SK-N-SH (cell line): Measurements from ENCODE around the gene CR1L.

Experiments used
- CTCF ChIP-seq: fragments of 200-600 bp; sonication (generic); IDR thresholded peaks from 2 replicates; pipeline ENCODE4 v1.6.1; 2017; ENCODE audit warnings: antibody characterized with exemption, mild to moderate bottlenecking, moderate library complexity
- EP300 ChIP-seq, 2 experiments: IDR thresholded peaks; 2 replicates each; pipeline versions ENCODE4 v1.4.0 to v1.6.1; 2012; ENCODE audit warnings: borderline replicate concordance in 1 of 2, low read depth in 1 of 2, low read length in 1 of 2
- REST ChIP-seq: IDR thresholded peaks from 2 replicates; pipeline ENCODE4 v1.6.1; 2012; ENCODE audit warnings: mild to moderate bottlenecking, low read depth, low read length, moderate library complexity

- TF ChIP-seq EP300 (IDR thresholded peaks at IDR 0.05; ENCODE audit: borderline replicate concordance in 1 of 2, low read depth in 1 of 2, low read length in 1 of 2) (no peak), REST (no peak), CTCF (no peak)
Measured at GRCh38 chr1:207648334-207649209, 3.6 kb downstream of the CR1L start.
